HepG2 (cell line): Measurements from ENCODE around the gene RHBDD2. TPM values are rescaled to one million over a fixed set of nuclear protein-coding genes. Genes with fewer than 3 reads are reported as not detected.

ENCODE experiments used
- ATF3 ChIP-seq: sonication (generic); formaldehyde crosslinking; IDR thresholded peaks from 2 replicates; pipeline ENCODE4 v1.4.0; 2020; ENCODE audit warnings: missing genetic modification reagents
- BORCS8-MEF2B ChIP-seq: sonication (generic); formaldehyde crosslinking; IDR thresholded peaks from 2 replicates; pipeline ENCODE4 v1.8.0; 2022; ENCODE audit warnings: mild to moderate bottlenecking, missing genetic modification reagents
- CBX5 ChIP-seq: sonication (generic); formaldehyde crosslinking; IDR thresholded peaks from 2 replicates; pipeline ENCODE4 v1.4.0; 2020; ENCODE audit warnings: missing genetic modification reagents, borderline replicate concordance
- FLYWCH1 ChIP-seq: sonication (generic); formaldehyde crosslinking; IDR thresholded peaks from 2 replicates; pipeline ENCODE4 v1.8.1; 2023; ENCODE audit warnings: mild to moderate bottlenecking, missing genetic modification reagents
- GTF2F1 ChIP-seq: fragments of 150-350 bp; IDR thresholded peaks from 2 replicates; pipeline ENCODE4 v1.6.1; 2014; ENCODE audit warnings: low read length
- NFKBIZ ChIP-seq: IDR thresholded peaks from 2 replicates; pipeline ENCODE4 v1.6.1; 2018; ENCODE audit warnings: missing genetic modification reagents, missing compliant biosample characterization
- NFYB ChIP-seq: sonication (generic); formaldehyde crosslinking; IDR thresholded peaks from 2 replicates; pipeline ENCODE4 v1.4.0; 2020; ENCODE audit warnings: missing genetic modification reagents
- NONO ChIP-seq, 2 experiments: fragments of 450-650 bp in 1 of 2; sonication (generic) in 1 of 2; formaldehyde crosslinking in 1 of 2; IDR thresholded peaks in 1 of 2; conservative IDR thresholded peaks in 1 of 2; 2 replicates each; pipeline versions ENCODE4 v1.6.1 to v1.8.0; 2017 to 2022; ENCODE audit warnings: mild to moderate bottlenecking in 1 of 2, missing genetic modification reagents in 1 of 2, moderate library complexity in 1 of 2
- PRPF4 ChIP-seq: fragments of 200-400 bp; formaldehyde crosslinking; IDR thresholded peaks from 2 replicates; pipeline ENCODE4 v1.6.1; 2016; ENCODE audit warnings: low read length, low read depth; ENCODE audit not compliant: poor library complexity, severe bottlenecking
- RXRA ChIP-seq: sonication (generic); formaldehyde crosslinking; IDR thresholded peaks from 2 replicates; pipeline ENCODE4 v1.5.1; 2020; ENCODE audit warnings: missing genetic modification reagents
- SOX6 ChIP-seq, 2 experiments: fragments of 450-650 bp in 1 of 2; sonication (generic) in 1 of 2; formaldehyde crosslinking in 1 of 2; IDR thresholded peaks; 2 replicates each; pipeline versions ENCODE4 v1.4.0 to v1.6.1; 2017 to 2020; ENCODE audit warnings: antibody characterized with exemption in 1 of 2, mild to moderate bottlenecking in 1 of 2, missing genetic modification reagents in 1 of 2
- SRSF1 ChIP-seq: fragments of 200-400 bp; formaldehyde crosslinking; optimal IDR thresholded peaks from 2 replicates; pipeline ENCODE3; 2017; ENCODE audit warnings: mild to moderate bottlenecking, low read depth, low read length, moderate library complexity
- ZFP36L2 ChIP-seq: sonication (generic); formaldehyde crosslinking; IDR thresholded peaks from 2 replicates; pipeline ENCODE4 v1.4.0; 2020; ENCODE audit warnings: missing genetic modification reagents
- ZNF232 ChIP-seq: sonication (generic); formaldehyde crosslinking; IDR thresholded peaks from 2 replicates; pipeline ENCODE4 v1.4.0; 2020; ENCODE audit warnings: missing genetic modification reagents, borderline replicate concordance
- ZNF253 ChIP-seq: sonication (generic); formaldehyde crosslinking; IDR thresholded peaks from 2 replicates; pipeline ENCODE4 v1.8.0; 2022; ENCODE audit warnings: mild to moderate bottlenecking, missing genetic modification reagents, borderline replicate concordance
- ZNF552 ChIP-seq: sonication (generic); formaldehyde crosslinking; IDR thresholded peaks from 2 replicates; pipeline ENCODE4 v1.9.0; 2022; ENCODE audit warnings: missing genetic modification reagents, mild to moderate bottlenecking, borderline replicate concordance
- ZNF737 ChIP-seq: sonication (generic); formaldehyde crosslinking; IDR thresholded peaks from 2 replicates; pipeline ENCODE4 v1.5.0; 2020; ENCODE audit warnings: missing genetic modification reagents, mild to moderate bottlenecking, borderline replicate concordance
- ZNF761 ChIP-seq: sonication (generic); formaldehyde crosslinking; conservative IDR thresholded peaks from 2 replicates; pipeline ENCODE4 v1.4.0; 2020; ENCODE audit warnings: mild to moderate bottlenecking, missing genetic modification reagents
- polyA plus RNA-seq, 8 experiments: library from polyadenylated mRNA; depleted of rRNA in 3 of 8; stranded (reverse) in 7 of 8; unstranded in 1 of 8; fragments of >200 nt; fragmentation: Illumina TruSeq in 4 of 8; extraction: Trizol in 4 of 8; gene quantifications; 2 replicates each; pipeline versions ENCODE4 v1.2.1 to v1.2.3, GENCODE V29; 2011 to 2016; ENCODE audit warnings: low read depth in 4 of 8, missing spikeins in 1 of 8, mixed read lengths in 1 of 8; ENCODE audit not compliant: insufficient read depth in 1 of 8
- total RNA-seq, 5 experiments: library from RNA; depleted of rRNA; stranded (reverse); fragments of >200 nt; fragmentation: Illumina TruSeq; extraction: Trizol; gene quantifications; 2 replicates each; pipeline ENCODE4 v1.2.3, GENCODE V29; 2016; ENCODE audit warnings: low read depth in 1 of 5
- TF ChIP-seq, protein P1 (sequence below): sonication (generic); formaldehyde crosslinking; IDR thresholded peaks from 2 replicates; pipeline ENCODE4 v1.5.1; 2020; ENCODE audit warnings: missing genetic modification reagents, mild to moderate bottlenecking, borderline replicate concordance
- TF ChIP-seq, protein P2 (sequence below): sonication (generic); formaldehyde crosslinking; IDR thresholded peaks from 2 replicates; pipeline ENCODE4 v1.4.0; 2020; ENCODE audit warnings: missing genetic modification reagents
- TF ChIP-seq, protein P3 (sequence below): sonication (generic); formaldehyde crosslinking; IDR thresholded peaks from 2 replicates; pipeline ENCODE4 v1.4.0; 2020; ENCODE audit warnings: missing genetic modification reagents, mild to moderate bottlenecking, borderline replicate concordance

The RHBDD2 gene
- total and polyA plus RNA-seq, 2 of the 13 experiments (the other 11 are each of a cell fraction or from before 2014, with no cell fraction given), result 23.1 to 26.4 TPM

- TF ChIP-seq NFYB (CRISPR knock-in tag) (no peak; the same call in 1 of the 2 replicates), BORCS8-MEF2B (CRISPR knock-in tag) (peak; percentile 56; the same call in 1 of the 2 replicates), GTF2F1 (no peak), ZNF232 (CRISPR knock-in tag) (0 out of 2 replicates have a peak, but pooled peaks have one; percentile 28), CBX5 (CRISPR knock-in tag) (no peak), ZNF737 (CRISPR knock-in tag) (0 out of 2 replicates have a peak, but pooled peaks have one; percentile 42), NFKBIZ (CRISPR knock-in tag) (no peak), PRPF4 (no peak), ZNF552 (CRISPR knock-in tag) (0 out of 2 replicates have a peak, but pooled peaks have one; percentile 48), ZNF253 (0 out of 2 replicates have a peak, but pooled peaks have one; percentile 49), FLYWCH1 (CRISPR knock-in tag) (no peak), SOX6 (IDR thresholded peaks at IDR 0.05) (no peak), SOX6 (CRISPR knock-in tag; IDR thresholded peaks at IDR 0.05) (peak; percentile 68), ZFP36L2 (no peak), ZNF761 (CRISPR knock-in tag) (0 out of 2 replicates have a peak, but pooled peaks have one; percentile 72), SRSF1 (peak; percentile 53), NONO (IDR thresholded peaks at IDR 0.05) (no peak), NONO (CRISPR knock-in tag; conservative IDR thresholded peaks at IDR 0.05) (no peak; the same call in 1 of the 2 replicates), RXRA (CRISPR knock-in tag) (peak; percentile 76), ATF3 (CRISPR knock-in tag) (no peak)
- TF ChIP-seq, protein P1, sequence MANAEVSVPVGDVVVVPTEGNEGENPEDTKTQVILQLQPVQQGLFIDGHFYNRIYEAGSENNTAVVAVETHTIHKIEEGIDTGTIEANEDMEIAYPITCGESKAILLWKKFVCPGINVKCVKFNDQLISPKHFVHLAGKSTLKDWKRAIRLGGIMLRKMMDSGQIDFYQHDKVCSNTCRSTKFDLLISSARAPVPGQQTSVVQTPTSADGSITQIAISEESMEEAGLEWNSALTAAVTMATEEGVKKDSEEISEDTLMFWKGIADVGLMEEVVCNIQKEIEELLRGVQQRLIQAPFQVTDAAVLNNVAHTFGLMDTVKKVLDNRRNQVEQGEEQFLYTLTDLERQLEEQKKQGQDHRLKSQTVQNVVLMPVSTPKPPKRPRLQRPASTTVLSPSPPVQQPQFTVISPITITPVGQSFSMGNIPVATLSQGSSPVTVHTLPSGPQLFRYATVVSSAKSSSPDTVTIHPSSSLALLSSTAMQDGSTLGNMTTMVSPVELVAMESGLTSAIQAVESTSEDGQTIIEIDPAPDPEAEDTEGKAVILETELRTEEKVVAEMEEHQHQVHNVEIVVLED, result peak; percentile 73; the same call in 1 of the 2 replicates
- TF ChIP-seq, protein P2, sequence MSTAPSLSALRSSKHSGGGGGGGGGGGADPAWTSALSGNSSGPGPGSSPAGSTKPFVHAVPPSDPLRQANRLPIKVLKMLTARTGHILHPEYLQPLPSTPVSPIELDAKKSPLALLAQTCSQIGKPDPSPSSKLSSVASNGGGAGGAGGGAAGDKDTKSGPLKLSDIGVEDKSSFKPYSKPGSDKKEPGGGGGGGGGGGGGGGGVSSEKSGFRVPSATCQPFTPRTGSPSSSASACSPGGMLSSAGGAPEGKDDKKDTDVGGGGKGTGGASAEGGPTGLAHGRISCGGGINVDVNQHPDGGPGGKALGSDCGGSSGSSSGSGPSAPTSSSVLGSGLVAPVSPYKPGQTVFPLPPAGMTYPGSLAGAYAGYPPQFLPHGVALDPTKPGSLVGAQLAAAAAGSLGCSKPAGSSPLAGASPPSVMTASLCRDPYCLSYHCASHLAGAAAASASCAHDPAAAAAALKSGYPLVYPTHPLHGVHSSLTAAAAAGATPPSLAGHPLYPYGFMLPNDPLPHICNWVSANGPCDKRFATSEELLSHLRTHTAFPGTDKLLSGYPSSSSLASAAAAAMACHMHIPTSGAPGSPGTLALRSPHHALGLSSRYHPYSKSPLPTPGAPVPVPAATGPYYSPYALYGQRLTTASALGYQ (CRISPR knock-in tag), result no peak; the same call in 1 of the 2 replicates
- TF ChIP-seq, protein P3, sequence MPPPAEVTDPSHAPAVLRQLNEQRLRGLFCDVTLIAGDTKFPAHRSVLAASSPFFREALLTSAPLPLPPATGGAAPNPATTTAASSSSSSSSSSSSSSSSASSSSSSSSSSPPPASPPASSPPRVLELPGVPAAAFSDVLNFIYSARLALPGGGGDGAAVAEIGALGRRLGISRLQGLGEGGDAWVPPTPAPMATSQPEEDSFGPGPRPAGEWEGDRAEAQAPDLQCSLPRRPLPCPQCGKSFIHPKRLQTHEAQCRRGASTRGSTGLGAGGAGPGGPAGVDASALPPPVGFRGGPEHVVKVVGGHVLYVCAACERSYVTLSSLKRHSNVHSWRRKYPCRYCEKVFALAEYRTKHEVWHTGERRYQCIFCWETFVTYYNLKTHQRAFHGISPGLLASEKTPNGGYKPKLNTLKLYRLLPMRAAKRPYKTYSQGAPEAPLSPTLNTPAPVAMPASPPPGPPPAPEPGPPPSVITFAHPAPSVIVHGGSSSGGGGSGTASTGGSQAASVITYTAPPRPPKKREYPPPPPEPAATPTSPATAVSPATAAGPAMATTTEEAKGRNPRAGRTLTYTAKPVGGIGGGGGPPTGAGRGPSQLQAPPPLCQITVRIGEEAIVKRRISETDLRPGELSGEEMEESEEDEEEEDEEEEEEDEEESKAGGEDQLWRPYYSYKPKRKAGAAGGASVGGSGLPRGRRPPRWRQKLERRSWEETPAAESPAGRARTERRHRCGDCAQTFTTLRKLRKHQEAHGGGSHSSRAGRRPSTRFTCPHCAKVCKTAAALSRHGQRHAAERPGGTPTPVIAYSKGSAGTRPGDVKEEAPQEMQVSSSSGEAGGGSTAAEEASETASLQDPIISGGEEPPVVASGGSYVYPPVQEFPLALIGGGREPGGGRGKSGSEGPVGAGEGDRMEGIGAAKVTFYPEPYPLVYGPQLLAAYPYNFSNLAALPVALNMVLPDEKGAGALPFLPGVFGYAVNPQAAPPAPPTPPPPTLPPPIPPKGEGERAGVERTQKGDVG (CRISPR knock-in tag), result peak; percentile 23; the same call in 1 of the 2 replicates
Measured at GRCh38 chr7:75878769-75879611, at the start of gene RHBDD2 (continued).
